Uterus (tissue), 2 donors: ENCODE data around the gene MACROH2A1.

Source experiments
- POLR2A ChIP-seq, 2 donors: fragments of 450-650 bp; IDR thresholded peaks; one replicate each; pipeline ENCODE4 v1.6.1; 2016; ENCODE audit warnings: antibody characterized with exemption in 2 of 2, mild to moderate bottlenecking in 1 of 2, moderate library complexity in 1 of 2
- TF ChIP-seq, protein P1 (sequence below), 4 experiments: fragments of 200-600 bp in 2 of 4; fragments of 450-650 bp in 2 of 4; sonication (generic) in 2 of 4; IDR thresholded peaks; one replicate each; pipeline ENCODE4 v1.5.1; 2016 to 2019; ENCODE audit warnings: antibody characterized with exemption in 4 of 4, mild to moderate bottlenecking in 2 of 4, moderate library complexity in 1 of 4

DNA sequence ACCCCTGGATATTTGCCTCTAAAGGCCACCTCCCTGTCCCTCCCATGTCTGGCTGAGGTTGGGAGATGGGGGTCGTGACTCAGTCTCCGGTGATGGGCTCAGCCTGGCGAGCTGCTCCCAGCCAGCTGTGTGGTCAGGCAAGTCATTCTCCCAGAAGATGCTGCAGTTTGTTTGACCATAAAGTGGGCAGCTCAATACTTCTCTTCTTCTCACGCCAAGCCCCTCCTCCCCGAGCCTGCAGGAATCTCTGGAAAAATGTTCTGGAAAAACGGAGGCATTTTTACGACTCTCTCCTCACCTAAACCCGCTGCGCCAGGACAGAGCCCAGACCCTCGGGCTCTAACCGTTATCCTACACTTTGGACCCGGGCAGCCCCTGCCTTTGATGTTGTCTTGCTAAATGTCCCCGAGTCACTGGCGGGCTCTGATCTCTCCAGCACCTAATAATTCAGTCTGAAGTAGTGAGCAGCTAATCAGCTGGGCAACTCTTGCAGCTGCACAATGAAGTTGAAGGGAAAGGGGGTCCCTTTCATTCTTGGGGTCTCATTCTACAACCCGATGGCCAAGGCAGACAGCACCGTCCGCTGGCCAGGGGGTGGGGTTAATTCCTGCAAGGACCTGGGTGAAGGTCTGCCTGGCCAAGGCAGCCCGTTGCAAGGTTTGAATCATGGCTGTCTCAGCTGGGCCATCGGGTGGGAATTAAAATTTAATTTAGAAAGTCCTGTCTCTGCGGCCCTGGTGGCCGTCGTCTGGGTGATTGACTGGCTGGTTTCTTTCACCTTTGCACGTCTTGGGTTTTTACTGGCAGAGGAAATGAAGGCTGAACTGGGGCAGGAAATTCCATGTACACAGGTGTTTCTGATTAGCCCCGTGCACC lies 35.8 kb upstream of the MACROH2A1 start:
- no peak for TF ChIP-seq POLR2A (IDR thresholded peaks at IDR 0.05)
- TF ChIP-seq, protein P1, sequence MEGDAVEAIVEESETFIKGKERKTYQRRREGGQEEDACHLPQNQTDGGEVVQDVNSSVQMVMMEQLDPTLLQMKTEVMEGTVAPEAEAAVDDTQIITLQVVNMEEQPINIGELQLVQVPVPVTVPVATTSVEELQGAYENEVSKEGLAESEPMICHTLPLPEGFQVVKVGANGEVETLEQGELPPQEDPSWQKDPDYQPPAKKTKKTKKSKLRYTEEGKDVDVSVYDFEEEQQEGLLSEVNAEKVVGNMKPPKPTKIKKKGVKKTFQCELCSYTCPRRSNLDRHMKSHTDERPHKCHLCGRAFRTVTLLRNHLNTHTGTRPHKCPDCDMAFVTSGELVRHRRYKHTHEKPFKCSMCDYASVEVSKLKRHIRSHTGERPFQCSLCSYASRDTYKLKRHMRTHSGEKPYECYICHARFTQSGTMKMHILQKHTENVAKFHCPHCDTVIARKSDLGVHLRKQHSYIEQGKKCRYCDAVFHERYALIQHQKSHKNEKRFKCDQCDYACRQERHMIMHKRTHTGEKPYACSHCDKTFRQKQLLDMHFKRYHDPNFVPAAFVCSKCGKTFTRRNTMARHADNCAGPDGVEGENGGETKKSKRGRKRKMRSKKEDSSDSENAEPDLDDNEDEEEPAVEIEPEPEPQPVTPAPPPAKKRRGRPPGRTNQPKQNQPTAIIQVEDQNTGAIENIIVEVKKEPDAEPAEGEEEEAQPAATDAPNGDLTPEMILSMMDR (IDR thresholded peaks at IDR 0.05) = no peak
